Pancreas (tissue), 10 donors: ENCODE measurements around the gene IL36B. TPM values are rescaled to one million over a fixed set of nuclear protein-coding genes. Genes with fewer than 3 reads are reported as not detected.

Source experiments
- ATAC-seq, 4 donors: fragments of 200-7000 bp; cut with Tn5 transposase; one replicate each; pipeline versions ENCODE4 v1.8.0 to v1.9.1; 2020; ENCODE audit warnings: mild to moderate bottlenecking in 4 of 4, moderate library complexity in 4 of 4
- DNase-seq, 6 donors: peaks; one replicate each; pipeline ENCODE4 v3.0.0-alpha.2; 2020
- FAIRE-seq: peaks from 2 replicates; lab custom pipeline; 2012; peaks lifted over from hg19 to GRCh38; lab: Jason Lieb, UNC
- H3K27ac ChIP-seq, 4 donors: fragments of 200-600 bp; sonication (generic); 1 replicate in 3 of 4; 2 replicates in 1 of 4; pipeline versions ENCODE4 v1.5.0 to v1.8.0; 2020
- H3K27me3 ChIP-seq, 4 donors: fragments of 200-600 bp; one replicate each; pipeline ENCODE4 v1.8.0; 2021
- H3K36me3 ChIP-seq, 3 donors: fragments of 200-600 bp; sonication (generic) in 1 of 3; one replicate each; pipeline versions ENCODE4 v1.5.0 to v1.8.0; 2020 to 2021
- H3K4me1 ChIP-seq, 3 donors: fragments of 200-600 bp; one replicate each; pipeline ENCODE4 v1.8.0; 2021
- H3K4me3 ChIP-seq, 4 donors: fragments of 200-600 bp; sonication (generic) in 2 of 4; one replicate each; pipeline versions ENCODE4 v1.5.0 to v1.8.0; 2020 to 2021
- H3K9me3 ChIP-seq, 4 donors: fragments of 200-600 bp; one replicate each; pipeline ENCODE4 v1.8.0; 2021
- CTCF ChIP-seq, 4 donors: fragments of 200-600 bp; sonication (generic) in 3 of 4; IDR thresholded peaks; one replicate each; pipeline versions ENCODE4 v1.5.0 to v1.8.0; 2021; ENCODE audit warnings: antibody characterized with exemption in 4 of 4
- WGBS, 2 donors: extraction: QIAGEN DNeasy Blood & Tissue Kit; methylation state at CpG; one replicate each; pipeline ENCODE4 v1.1.7; 2013; 5-methylcytosine and 5-hydroxymethylcytosine counted together
- intact Hi-C, 3 donors: fragments of 100-400 bp; cut with DNase I; formaldehyde crosslinking; loops; one replicate each; pipeline versions ENCODE4 v1.11.1 to v1.14.2; 2022
- polyA plus RNA-seq, 2 donors: library from polyadenylated mRNA; stranded (reverse); fragments of 200-250 nt; gene quantifications; one replicate each; pipeline ENCODE4 v1.2.3, GENCODE V29; 2013
- total RNA-seq, 6 donors: library from RNA; stranded (reverse); fragmentation: NEBNext Ultra II Directional in 4 of 6; extraction: Animal tissue kit (Norgen Biotek cat#: 25700) in 4 of 6; gene quantifications; one replicate each; pipeline versions ENCODE4 v1.2.1 to v1.2.4, GENCODE V29; 2021 to 2023
- donor health status: healthy with polysubstance abuse.
- donor health status: DM: no; HTN: no; CAD: no; lungs with moderate emphysema.
- donor health status: DM: no; HTN: no; CAD: no.
- donor health status: control.
- donor health status: control.
- donor health status: Bipolar disorder and iron deficiency.
- donor health status: DM: yes; HTN: yes; CAD: no.
- donor health status: DM: no; HTN: no; CAD: no.
- donor health status: DM: no; HTN: no; CAD: no.
- donor health status: DM: yes; HTN: yes; CAD: no.

IL36B gene
- total and polyA plus RNA-seq, 8 donors, result not detected

- H3K27ac ChIP-seq, result no peak within 1 kb of the TSS
- H3K36me3 ChIP-seq, result no peaks in the 10 kb centered on the region
- DNase-seq, result no peak
- intact Hi-C loops, result no loop called here
- FAIRE-seq, result no peak
- no peaks in the 10 kb centered on the region for H3K27me3 ChIP-seq
- H3K9me3 ChIP-seq, result no peaks in the 10 kb centered on the region
- WGBS, 2 donors, result 65 to 68% methylated on average over 7 of the region's 7 CpGs
- TF ChIP-seq CTCF (IDR thresholded peaks at IDR 0.05), result no peak
- H3K4me3 ChIP-seq, result no peak within 1 kb of the TSS
- H3K4me1 ChIP-seq, result no peaks in the 10 kb centered on the region
- no peak for ATAC-seq
Observed at GRCh38 chr2:112977559-112978056, 75.1 kb downstream of the IL36B start, which contains the start of gene IL36G. Gene IL36G, plus strand, starts transcription at chr2:112978006. Its CDS starts 633 bp downstream, at chr2:112978639.

Other genes with a start within 250 kb of the IL36B start
- gene IL1B, start 216.1 kb downstream of the IL36B start, total RNA-seq, result 1 to 10 TPM in 3 of 6 donors, under 1 TPM in 3; 0.32 to 3.9 (median 1.1) TPM
- 1 to 10 TPM in 1 of 2 donors, under 1 TPM in 1; 0.80 to 1.3 TPM for gene IL1B, start 216.1 kb downstream of the IL36B start, polyA plus RNA-seq
- not detected for gene IL37, start 141.7 kb downstream of the IL36B start, total RNA-seq
- not detected for gene IL37, start 141.7 kb downstream of the IL36B start, polyA plus RNA-seq
- not detected for gene IL36G, start 74.9 kb downstream of the IL36B start, total RNA-seq
- not detected for gene IL36G, start 74.9 kb downstream of the IL36B start, polyA plus RNA-seq
- gene IL36A, start 47.4 kb downstream of the IL36B start, total RNA-seq, result not detected
- gene IL36A, start 47.4 kb downstream of the IL36B start, polyA plus RNA-seq, result not detected
- gene IL36RN, start 6.3 kb upstream of the IL36B start, total RNA-seq, result not detected
- gene IL36RN, start 6.3 kb upstream of the IL36B start, polyA plus RNA-seq, result not detected
- not detected for gene IL1F10, start 15.1 kb upstream of the IL36B start, total RNA-seq
- not detected for gene IL1F10, start 15.1 kb upstream of the IL36B start, polyA plus RNA-seq
- gene IL1RN, start 74.7 kb upstream of the IL36B start, total RNA-seq, result 1 to 10 TPM in 3 of 6 donors, under 1 TPM in 2, not detected in 1; 0.37 to 3.1 (median 1.4) TPM
- 1 to 10 TPM in 1 of 2 donors, under 1 TPM in 1; 0.65 to 1.6 TPM for gene IL1RN, start 74.7 kb upstream of the IL36B start, polyA plus RNA-seq
- gene PSD4, start 121.1 kb upstream of the IL36B start, total RNA-seq, result 10 to 100 TPM; 15.9 to 37.6 (median 23.4) TPM
- gene PSD4, start 121.1 kb upstream of the IL36B start, polyA plus RNA-seq, result 10 to 100 TPM; 28.2 to 31.4 TPM
- under 1 TPM in 4 of 6 donors, not detected in 2; 0.28 to 1.00 (median 0.55) TPM for gene PAX8, start 226.1 kb upstream of the IL36B start, total RNA-seq
- gene PAX8, start 226.1 kb upstream of the IL36B start, polyA plus RNA-seq, result 1 to 10 TPM in 1 of 2 donors, under 1 TPM in 1; 0.23 to 1.1 TPM